HG03060 (cell line): ENCODE measurements around the gene PXK.
"Not testable (repeated sequence)": the region's sequence is repeated elsewhere in the genome, so short reads cannot be mapped to it uniquely, and the experiment has no call there.

Experiments
- ATAC-seq: cut with Tn5 transposase; IDR thresholded peaks from one replicate; pipeline ENCODE4 v1.9.1; 2021; ENCODE audit warnings: low read depth, moderate number of reproducible peaks; ENCODE audit not compliant: unreplicated experiment

Gene PXK

GRCh38 chr3:58414538-58415197, 82.0 kb downstream of the PXK start:
- no peak for ATAC-seq

GRCh38 chr3:58416191-58416590, 83.5 kb downstream of the PXK start:
- no peak for ATAC-seq

- ATAC-seq, result no peak
Measured at GRCh38 chr3:58417075-58417474, 84.4 kb downstream of the PXK start.

DNA sequence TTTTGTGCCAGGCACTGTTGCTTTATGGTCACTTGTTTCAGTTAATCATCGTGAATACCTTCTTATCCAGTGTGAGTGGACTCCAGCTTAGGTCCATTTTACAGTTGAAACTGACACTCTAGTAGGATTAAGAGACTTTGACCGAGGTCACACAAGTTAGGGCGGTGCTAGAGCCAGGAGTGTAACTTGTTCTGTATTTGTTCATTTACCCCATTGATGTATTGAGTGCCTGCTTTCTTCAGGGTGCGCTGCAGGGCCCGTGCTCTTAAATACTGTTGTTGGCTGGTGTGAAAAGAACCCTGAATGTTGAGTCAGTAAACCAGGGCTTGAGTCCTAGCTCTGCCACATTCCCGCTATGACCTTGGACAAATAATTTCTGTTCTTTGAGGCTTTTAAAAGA, 85.5 kb downstream of the PXK start:
- ATAC-seq, result no peak

- peak; percentile 61 for ATAC-seq
Measured at GRCh38 chr3:58419780-58420507, 87.3 kb downstream of the PXK start.

DNA sequence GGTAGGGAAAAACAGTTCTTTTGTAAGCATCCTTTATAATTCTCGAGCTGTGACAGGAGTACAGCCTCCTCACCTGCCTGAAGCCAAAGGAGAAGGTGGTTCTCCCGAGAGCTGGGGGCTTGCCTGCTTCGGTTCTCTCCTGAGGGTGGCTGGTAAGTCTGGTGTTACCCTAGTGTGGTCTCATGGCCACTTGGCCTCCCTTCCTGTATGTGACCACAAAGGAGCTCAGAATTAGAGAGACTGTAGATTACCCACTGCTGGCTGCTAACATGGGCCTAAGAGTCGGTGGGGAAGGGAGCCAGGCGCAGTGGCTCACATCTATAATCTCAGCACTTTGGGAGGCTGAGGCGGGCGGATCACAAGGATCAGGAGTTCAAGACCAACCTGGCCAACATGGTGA, 88.3 kb downstream of the PXK start:
- ATAC-seq, result no peak

- ATAC-seq, result no peak
Measured at GRCh38 chr3:58422756-58423325, 90.1 kb downstream of the PXK start.

DNA sequence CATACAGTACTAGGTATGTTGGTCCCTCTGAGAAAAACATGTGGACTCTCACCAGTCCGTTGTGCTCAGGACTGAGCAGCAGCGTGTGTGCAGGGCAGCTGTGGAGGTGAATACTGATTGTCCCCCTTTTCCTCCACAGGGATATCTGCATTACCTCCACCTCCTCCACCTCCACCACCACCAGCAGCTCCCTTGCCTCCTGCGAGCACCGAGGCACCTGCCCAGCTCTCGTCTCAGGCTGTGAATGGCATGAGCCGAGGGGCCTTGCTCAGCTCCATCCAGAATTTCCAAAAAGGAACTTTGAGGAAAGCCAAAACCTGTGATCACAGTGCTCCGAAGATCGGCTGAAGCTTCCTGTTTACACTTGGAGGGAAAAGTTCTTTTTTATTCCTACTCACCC, 91.9 kb downstream of the PXK start:
- no peak for ATAC-seq

DNA sequence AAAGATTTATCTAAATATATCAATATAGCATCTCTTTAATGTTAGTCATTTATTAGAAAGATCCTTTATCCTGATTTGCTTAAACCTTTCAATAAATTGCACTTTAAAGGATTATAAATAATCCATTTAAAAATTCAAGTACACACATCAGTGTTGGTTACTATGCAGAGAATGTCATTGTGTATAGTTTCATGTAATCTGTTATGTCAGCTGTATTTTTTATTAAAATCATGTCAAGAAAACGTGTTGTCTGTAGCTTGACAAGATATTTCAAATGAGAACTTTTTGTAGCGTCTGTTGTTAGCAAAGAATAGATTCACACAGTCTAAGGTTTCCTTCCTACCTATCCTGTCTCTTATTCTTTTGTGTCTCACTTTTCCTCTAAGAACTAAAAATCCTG, 93.1 kb downstream of the PXK start:
- ATAC-seq, result no peak

DNA sequence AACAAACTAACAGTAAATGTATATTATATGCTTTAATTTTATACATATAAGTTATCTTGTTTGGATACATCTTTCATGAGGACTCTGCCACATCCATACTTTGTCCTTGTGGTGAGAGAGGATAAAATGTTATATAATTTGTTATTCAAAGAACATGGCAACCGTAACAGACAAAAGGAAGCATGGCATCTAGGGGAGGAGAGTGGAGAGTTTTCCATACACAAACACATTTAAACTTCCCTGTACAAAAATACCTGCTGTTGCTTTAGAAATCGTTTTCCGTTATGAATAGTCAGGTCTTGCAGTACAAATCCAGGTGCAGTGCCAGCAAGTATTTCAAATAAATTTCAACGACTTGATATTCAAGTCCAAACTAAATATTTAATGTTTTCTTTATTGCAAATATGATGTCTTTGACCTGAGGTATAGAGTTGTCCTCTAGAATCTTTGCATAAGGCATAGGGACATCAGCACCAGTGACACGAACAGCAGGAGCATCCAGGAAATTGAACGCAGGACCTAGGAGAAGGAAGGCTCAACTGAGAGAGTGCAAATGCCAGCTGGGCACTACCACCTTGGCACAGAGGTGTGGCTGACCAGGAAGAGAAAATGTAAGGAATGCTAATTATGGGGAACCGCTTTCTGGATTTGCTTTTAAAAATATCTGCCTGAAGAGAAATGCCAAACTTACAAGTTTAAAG, 95.1 kb downstream of the PXK start:
- ATAC-seq, result no peak

DNA sequence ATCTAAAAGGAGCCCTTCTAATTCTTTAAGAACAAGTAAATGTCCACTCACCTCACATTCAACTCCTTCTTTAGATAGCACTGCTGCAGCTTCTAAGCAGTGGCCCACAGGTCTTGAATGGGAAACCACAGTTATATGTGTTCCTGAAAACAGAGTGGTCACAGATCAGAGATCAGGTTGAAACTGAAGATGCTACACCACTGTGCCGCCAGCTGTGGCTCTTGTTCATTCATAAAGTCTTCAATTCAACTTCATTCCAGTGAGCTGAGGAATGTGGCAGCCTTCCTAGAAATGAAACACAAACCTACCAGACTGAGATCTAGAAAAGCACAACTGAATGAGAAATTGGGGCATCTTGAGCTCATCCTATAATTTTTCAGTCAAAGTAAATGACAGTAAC, 97.0 kb downstream of the PXK start:
- no peak for ATAC-seq

GRCh38 chr3:58432905-58433304, 100.2 kb downstream of the PXK start:
- ATAC-seq, result no peak

- ATAC-seq, result peak; percentile 60
Measured at GRCh38 chr3:58433400-58434167, 100.9 kb downstream of the PXK start, which contains the start of gene PDHB. Gene PDHB (minus strand): TSS chr3:58433832. CDS start chr3:58433809, 23 bp downstream.

DNA sequence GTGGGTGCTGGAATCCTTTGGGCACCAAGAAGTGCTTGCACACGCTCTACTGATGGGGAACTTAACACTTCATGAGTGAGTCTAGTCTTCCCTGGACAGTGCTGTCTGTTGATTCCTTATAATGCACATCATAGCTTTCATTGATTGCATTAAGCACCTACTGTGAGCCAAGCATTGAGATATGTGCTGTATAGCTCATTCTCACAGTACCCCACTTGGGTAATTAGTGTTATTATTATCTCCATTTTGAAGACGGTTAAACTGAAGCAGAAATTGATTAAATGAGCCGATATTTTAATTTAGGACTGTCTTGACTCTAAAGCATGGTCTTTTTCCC, 101.4 kb downstream of the PXK start:
- ATAC-seq, result no peak

GRCh38 chr3:58434511-58434910, 101.8 kb downstream of the PXK start:
- ATAC-seq, result no peak

DNA sequence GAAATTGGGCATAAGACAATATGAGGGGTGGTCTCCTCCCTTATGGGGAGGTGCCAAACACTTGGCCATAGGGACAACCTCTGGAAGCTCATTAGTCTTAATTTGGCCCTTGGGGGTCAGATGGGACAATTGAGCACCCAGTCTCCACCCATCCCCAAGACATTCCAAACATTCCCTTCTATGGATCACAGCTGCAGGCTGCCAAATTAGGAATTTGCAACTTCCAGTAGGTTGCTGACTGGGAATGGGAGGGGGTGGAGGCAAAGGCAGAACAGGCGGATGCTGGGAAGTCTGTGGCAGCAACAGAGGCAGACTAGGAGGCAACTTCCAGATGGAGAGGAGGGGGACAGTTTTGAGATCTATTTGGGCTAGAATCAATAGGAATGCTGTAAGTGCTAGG, 102.3 kb downstream of the PXK start:
- no peak for ATAC-seq

- ATAC-seq, result not testable (repeated sequence)
Measured at GRCh38 chr3:58437276-58437675, 104.6 kb downstream of the PXK start.

- ATAC-seq, result not testable (repeated sequence)
Measured at GRCh38 chr3:58440996-58441355, 108.3 kb downstream of the PXK start.

DNA sequence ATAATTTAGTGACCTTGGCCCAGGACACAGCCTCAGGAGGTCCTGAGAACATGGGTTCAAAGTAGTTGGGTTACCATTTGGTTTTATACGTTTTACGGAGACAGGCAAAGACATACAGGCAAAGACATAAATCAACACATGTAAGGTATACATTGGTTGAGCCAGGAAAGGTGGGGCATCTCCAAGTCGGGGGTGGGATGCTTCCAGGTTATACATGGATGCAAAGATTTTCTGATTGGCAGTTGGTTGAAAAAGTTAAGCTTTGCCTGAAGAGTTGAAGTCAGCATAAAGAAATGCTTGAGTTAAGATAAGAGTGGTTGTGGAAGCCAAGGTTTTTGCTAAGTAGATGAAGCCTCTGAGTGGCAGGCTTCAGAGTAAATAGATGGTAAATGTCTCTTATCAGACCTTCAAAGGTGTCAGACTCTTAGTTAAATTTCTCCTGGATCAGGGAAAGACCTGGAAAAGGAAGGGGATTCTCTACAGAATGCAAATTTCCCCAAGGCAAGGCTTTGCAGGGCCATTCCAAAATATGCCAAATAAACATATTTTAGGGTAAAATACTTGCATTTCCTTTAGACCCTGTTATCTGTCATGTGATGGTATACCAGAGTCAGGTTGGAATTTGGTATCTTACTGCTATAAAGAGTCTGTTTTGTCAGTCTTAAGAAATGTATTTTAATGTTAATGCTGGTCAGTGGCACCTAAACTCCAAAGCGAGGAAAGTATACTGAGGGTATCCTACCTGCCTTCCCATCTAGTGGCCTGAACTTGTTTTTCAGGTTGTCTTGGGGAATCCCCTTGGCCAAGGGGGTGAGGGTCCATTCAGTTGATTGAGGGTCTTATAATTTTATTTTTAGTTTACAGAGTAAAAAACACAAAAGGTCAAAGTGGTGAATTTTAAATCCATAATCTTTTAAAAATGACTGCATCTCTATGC, 109.1 kb downstream of the PXK start:
- ATAC-seq, result no peak

DNA sequence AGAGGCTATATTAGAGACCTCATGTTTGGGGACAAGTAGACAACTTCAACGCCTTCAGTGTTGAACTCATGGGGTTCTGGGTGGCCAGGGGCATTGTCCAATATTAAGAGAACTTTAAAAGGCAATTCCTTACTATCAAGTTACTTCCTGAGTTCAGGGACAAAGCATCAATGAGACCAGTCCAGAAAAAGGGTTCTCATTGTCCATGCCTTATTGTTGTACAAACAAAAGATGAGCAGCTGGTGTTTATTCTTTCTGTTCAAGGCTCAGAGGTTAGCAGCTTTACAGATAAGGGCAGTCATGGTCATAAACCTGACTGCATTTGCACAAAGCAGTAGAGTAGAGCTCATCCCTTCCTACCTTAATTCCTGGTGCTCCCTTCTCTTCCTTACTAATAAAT, 119.5 kb downstream of the PXK start:
- no peak for ATAC-seq
